ENCODE results near the gene HBP1.
"Not testable (repeated sequence)": the region's sequence is repeated elsewhere in the genome, so short reads cannot be mapped to it uniquely, and the experiment has no call there.

HBP1 gene

DNA sequence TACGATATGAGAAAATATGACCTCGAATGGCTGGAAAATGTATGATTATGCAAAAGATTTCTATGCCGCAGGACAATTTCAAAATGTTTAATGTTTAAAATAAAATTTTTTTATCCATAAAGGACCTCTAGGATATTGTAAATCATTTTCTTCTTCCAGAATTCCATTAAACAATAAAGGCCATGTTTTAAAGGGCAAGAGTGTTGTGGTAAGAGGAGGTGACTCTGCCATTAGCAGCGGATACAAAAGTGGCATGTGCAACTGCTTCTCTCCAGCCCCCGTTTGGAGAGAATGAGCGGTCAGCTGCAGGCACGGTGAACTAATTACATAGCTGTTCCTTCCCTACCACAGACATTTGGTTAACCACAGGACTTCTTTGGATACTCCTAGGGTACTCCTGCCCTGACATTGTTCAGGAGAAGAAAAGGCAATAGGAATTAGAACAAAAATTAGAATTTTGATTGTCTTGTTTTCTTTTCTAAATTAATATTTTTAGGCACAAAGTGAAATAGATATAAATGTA, 63.8 kb downstream of the HBP1 start:
- no peak for ATAC-seq

- no peak for ATAC-seq
These were observed 64.4 kb downstream of the HBP1 start for GRCh38 chr7:107233174-107233573.

DNA sequence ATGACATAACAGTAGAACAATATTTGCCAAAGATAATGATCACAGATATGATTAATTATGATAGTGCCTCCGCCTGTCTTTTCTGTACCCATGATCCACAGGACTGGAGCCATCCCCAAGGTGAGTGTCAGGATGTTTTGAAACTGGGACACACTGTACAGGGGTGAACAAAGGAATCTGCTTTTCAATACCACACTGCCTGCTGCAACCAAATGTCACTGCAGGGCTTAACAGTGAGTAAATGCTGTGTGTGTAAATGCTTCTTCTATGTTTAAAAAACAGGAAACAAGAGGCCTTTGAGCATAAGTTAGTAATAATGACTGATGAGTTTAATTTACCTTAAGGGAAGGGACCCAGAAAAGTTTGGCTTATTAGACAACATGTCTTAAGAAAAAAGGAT, 65.2 kb downstream of the HBP1 start:
- no peak for ATAC-seq

GRCh38 chr7:107234436-107234835, 65.6 kb downstream of the HBP1 start:
- no peak for ATAC-seq

- ATAC-seq, result no peak
These were observed 68.1 kb downstream of the HBP1 start for GRCh38 chr7:107236862-107237261.

DNA sequence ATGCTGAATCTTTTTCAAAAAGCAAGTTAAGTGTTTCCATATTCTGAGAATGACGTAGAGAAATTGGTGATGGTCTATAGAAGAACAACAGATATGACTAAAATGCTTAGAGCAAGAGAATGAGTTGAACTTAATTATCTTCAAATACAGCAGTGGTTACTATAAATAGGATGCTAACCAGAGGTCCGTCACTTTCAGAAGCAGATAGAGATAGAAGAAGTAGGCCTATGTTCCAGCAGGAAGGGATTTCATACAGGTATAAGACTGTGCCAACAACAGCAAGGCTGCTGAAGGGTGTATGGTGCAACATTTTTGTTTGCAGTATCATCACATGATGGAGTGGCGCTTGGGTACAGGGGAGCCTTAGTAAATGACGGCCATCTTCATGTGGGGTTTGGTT, 68.6 kb downstream of the HBP1 start:
- no peak for ATAC-seq

- no peak for ATAC-seq
These were observed 73.5 kb downstream of the HBP1 start for GRCh38 chr7:107242267-107242666.

DNA sequence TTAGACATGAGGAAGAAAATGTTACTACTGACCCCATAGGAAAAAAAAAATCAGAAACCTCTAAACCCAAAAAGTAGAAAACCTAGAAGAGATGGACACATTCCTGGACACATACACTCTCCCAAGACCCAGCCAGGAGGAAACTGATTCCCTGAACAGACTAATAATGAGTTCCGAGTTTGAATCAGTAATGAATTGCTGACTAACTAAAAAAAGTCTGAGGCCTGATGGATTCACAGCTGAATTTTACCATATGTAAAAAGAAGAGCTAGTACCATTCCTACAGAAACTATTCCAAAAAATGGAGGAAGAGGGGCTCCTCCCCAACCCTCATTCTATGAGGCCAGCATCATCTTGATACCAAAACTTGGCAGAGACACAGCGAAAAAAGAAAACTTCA, 75.8 kb downstream of the HBP1 start:
- ATAC-seq, result no peak

DNA sequence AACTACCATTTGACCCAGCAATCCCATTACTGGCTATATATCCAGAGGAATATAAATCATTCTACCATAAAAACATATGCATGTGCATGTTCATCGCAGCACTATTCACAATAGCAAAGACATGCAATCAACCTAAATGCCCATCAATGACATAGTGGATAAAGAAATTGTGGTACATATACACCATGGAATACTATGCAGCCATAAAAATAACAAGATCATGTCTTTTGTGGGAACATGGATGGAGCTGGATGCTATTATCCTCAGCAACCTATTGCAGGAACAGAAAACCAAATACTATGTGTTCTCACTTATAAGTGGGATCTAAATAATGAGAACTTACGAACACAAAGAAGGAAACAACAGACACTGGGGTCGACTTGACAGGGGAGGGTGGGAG, 78.0 kb downstream of the HBP1 start:
- not testable (repeated sequence) for ATAC-seq

DNA sequence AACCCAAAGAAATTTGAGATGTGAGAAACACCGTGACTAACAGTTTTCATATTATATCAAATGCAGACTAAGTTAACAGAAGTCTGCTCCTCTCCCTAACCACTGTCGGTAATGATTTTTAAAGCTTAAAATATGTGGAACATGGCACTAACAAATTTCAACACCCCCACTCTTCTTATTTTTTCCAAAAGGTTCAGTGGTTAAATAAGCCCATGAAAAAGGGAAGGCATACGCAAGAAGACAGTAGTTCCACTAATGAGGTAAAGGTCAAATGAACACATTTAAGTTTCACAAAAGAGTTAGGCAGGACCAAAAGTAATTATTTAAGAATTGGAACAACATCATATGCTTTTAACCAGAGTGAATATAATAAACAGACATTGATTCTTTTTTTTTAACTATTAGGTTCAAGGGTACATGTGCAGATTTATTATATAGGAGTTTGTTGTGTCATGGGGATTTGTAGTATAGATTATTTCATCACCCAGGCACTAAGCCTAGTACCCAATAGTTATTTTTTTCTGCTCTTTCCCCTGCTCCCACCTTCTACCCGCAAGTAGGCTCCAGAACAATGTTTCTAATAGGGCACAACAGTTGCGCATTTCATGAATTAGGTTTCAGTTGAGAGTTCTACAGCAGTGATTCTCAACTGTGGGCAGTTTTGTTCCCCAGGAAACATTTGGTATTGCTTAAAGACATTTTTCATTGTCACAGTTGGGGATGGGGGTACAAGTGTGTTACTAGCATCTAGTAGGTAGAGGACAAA, 79.9 kb downstream of the HBP1 start:
- no peak for ATAC-seq

- ATAC-seq, result no peak
These were observed 83.2 kb downstream of the HBP1 start for GRCh38 chr7:107251963-107252362.

Data from activated CD4-positive, CD25-positive, alpha-beta regulatory T cell treated with anti-CD3 and anti-CD28 coated beads, Interleukin-2, amount 50 U/mL, for 24 hours (primary cell).